DMS153 (cell line): Measurements from ENCODE around the gene BRD3OS.

ENCODE experiments used
- DNase-seq: peaks from one replicate; lab custom pipeline; 2025; lab: John Stamatoyannopoulos, UW

Gene BRD3OS

GRCh38 chr9:134034215-134035040, 9.1 kb downstream of the BRD3OS start:
- DNase-seq: no peak

GRCh38 chr9:134035041-134036039, 10.1 kb downstream of the BRD3OS start:
- DNase-seq: no peak

GRCh38 chr9:134036130-134036529, 10.8 kb downstream of the BRD3OS start:
- DNase-seq: no peak

- no peak for DNase-seq
Observed at GRCh38 chr9:134037641-134038040, 12.4 kb downstream of the BRD3OS start.

- no peak for DNase-seq
Observed at GRCh38 chr9:134039386-134040175, 14.3 kb downstream of the BRD3OS start.

GRCh38 chr9:134040176-134040565, 14.9 kb downstream of the BRD3OS start:
- no peak for DNase-seq

- no peak for DNase-seq
Observed at GRCh38 chr9:134040781-134041648, 15.7 kb downstream of the BRD3OS start.

- DNase-seq: no peak
Observed at GRCh38 chr9:134041649-134041962, 16.3 kb downstream of the BRD3OS start.

GRCh38 chr9:134043531-134043988, 18.3 kb downstream of the BRD3OS start:
- DNase-seq: no peak

GRCh38 chr9:134044944-134045343, 19.7 kb downstream of the BRD3OS start:
- no peak for DNase-seq

- DNase-seq: no peak
Observed at GRCh38 chr9:134045841-134046544, 20.7 kb downstream of the BRD3OS start.

- no peak for DNase-seq
Observed at GRCh38 chr9:134046894-134047681, 21.8 kb downstream of the BRD3OS start.

GRCh38 chr9:134047868-134048581, 22.7 kb downstream of the BRD3OS start:
- no peak for DNase-seq

- no peak for DNase-seq
Observed at GRCh38 chr9:134048582-134048968, 23.3 kb downstream of the BRD3OS start.

- DNase-seq: no peak
Observed at GRCh38 chr9:134049236-134049635, 24.0 kb downstream of the BRD3OS start.

GRCh38 chr9:134049772-134050588, 24.7 kb downstream of the BRD3OS start:
- DNase-seq: no peak

GRCh38 chr9:134050726-134051125, 25.4 kb downstream of the BRD3OS start:
- no peak for DNase-seq

- no peak for DNase-seq
Observed at GRCh38 chr9:134051319-134051718, 26.0 kb downstream of the BRD3OS start.
